ENCODE results near the gene GAREM1.

DNA sequence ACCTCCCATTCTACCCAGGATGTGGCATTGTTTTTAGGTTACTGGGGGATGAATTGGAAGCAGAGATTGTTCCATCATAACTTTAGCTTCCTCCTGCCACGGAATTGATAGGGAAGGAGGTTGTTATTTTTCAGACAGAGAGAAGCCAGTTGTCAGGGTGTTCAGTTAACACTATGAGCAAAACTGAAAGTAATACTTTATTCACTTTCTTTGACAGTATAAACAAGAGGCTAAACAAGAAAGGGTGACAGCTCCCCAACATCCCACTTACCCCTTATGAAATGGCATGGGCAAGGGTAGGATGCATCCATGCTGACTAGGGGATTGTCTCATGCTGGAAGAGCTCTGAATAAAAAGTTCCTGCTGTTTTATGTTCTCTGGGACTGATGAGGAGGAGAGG, 36.4 kb upstream of the GAREM1 start:
- TF ChIP-seq CTCF (IDR thresholded peaks at IDR 0.05) (no peak), POLR2A (IDR thresholded peaks at IDR 0.05) (no peak)
